T-helper 17 cell (primary cell): ENCODE data around the gene FBXW7. TPM values are rescaled to one million over a fixed set of nuclear protein-coding genes. Genes with fewer than 3 reads are reported as not detected.

ENCODE experiments used
- ATAC-seq: fragments of 150-1000 bp; cut with Tn5 transposase; 2 replicates; pipeline ENCODE4 v1.10.0; 2021; ENCODE audit warnings: mild to moderate bottlenecking, moderate library complexity
- DNase-seq, 3 donors: peaks; one replicate each; pipeline versions ENCODE4 v3.0.0 to v3.0.0-alpha.2; 2020 to 2021
- H3K9me3 ChIP-seq: one replicate; pipeline ENCODE4 v1.7.0; 2013; ENCODE audit warnings: low read length, mild to moderate bottlenecking; ENCODE audit not compliant: control insufficient read depth, poor library complexity, severe bottlenecking
- H3K27ac Mint-ChIP-seq: one replicate; pipeline ENCODE4 v1.8.0; 2022; ENCODE audit warnings: mild to moderate bottlenecking, moderate library complexity, mixed read lengths
- H3K27me3 Mint-ChIP-seq: one replicate; pipeline ENCODE4 v1.8.0; 2022; ENCODE audit warnings: mixed read lengths
- H3K36me3 Mint-ChIP-seq: one replicate; pipeline ENCODE4 v1.8.0; 2022; ENCODE audit warnings: low read depth, mixed read lengths
- H3K4me1 Mint-ChIP-seq: one replicate; pipeline ENCODE4 v1.8.0; 2022; ENCODE audit warnings: mild to moderate bottlenecking, mixed read lengths
- H3K4me3 Mint-ChIP-seq: one replicate; pipeline ENCODE4 v1.8.0; 2022; ENCODE audit warnings: mild to moderate bottlenecking, moderate library complexity, mixed read lengths
- total RNA-seq, 4 donors: library from RNA in 2 of 4; stranded (reverse) in 2 of 4; gene quantifications; one replicate each; pipeline ENCODE4 v1.2.3 and lab custom pipeline; 2022 to 2026

Gene FBXW7
- total RNA-seq, 2 donors from 2014 or later = 102 to 125 TPM

GRCh38 chr4:152278505-152279233 is 257.2 kb downstream of the FBXW7 start:
- DNase-seq (no peak), ATAC-seq (no peak)
- Mint-ChIP-seq H3K27me3 (no peaks in the 10 kb centered on the region), H3K27ac (peak overlapping the region; percentile 51), H3K4me3 (no peak overlapping the region), H3K4me1 (peaks cover 18% of the 10 kb centered on the region), H3K36me3 (peaks cover 2% of the 10 kb centered on the region)
- H3K9me3 ChIP-seq = no peaks in the 10 kb centered on the region

GRCh38 chr4:152278172-152278504 is 257.8 kb downstream of the FBXW7 start:
- Mint-ChIP-seq H3K27me3 (no peaks in the 10 kb centered on the region), H3K27ac (no peak overlapping the region), H3K4me3 (no peak overlapping the region), H3K4me1 (peaks cover 18% of the 10 kb centered on the region), H3K36me3 (no peaks in the 10 kb centered on the region)
- no peaks in the 10 kb centered on the region for H3K9me3 ChIP-seq
- ATAC-seq (no peak), DNase-seq (no peak)

GRCh38 chr4:152277333-152277732 is 258.6 kb downstream of the FBXW7 start:
- no peaks in the 10 kb centered on the region for H3K9me3 ChIP-seq
- no peak overlapping the region for H3K27ac Mint-ChIP-seq
- H3K4me1 Mint-ChIP-seq = peaks cover 17% of the 10 kb centered on the region
- H3K27me3 Mint-ChIP-seq = no peaks in the 10 kb centered on the region
- no peaks in the 10 kb centered on the region for H3K36me3 Mint-ChIP-seq
- H3K4me3 Mint-ChIP-seq = no peak overlapping the region
- ATAC-seq (no peak), DNase-seq (no peak)

DNA sequence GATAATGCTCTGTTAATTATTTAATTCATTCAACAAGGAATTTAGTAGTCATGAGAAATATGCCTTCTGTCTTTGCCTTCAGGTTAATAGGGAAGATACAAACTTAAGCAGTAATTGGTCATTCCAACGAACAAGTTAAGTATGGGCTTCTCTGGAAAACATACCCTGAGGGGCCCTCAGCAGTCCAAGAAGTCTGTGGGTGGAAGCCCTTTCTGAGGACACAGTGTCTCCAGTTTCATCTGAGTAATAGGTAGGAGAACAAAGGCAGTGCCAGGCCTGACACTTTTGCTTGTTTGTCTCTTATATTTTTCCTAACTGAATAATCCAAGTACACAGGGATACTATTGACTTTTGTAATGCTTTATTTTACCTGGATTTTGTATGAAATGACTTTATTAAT is 262.5 kb downstream of the FBXW7 start:
- no peaks in the 10 kb centered on the region for H3K36me3 Mint-ChIP-seq
- no peak overlapping the region for H3K27ac Mint-ChIP-seq
- H3K27me3 Mint-ChIP-seq = no peaks in the 10 kb centered on the region
- H3K9me3 ChIP-seq = no peaks in the 10 kb centered on the region
- ATAC-seq = no peak
- H3K4me1 Mint-ChIP-seq = peaks cover 3% of the 10 kb centered on the region
- no peak for DNase-seq
- H3K4me3 Mint-ChIP-seq = no peak overlapping the region

Other genes with a start within 250 kb of the FBXW7 start
- 10 to 100 TPM; 25.1 to 25.2 TPM for gene TMEM154, start 143.9 kb upstream of the FBXW7 start, total RNA-seq
- gene TIGD4, start 243.6 kb upstream of the FBXW7 start, total RNA-seq = under 1 TPM; 0.13 to 0.40 TPM
- gene ARFIP1, start 243.9 kb upstream of the FBXW7 start, total RNA-seq = 10 to 100 TPM in 1 of 2 donors, 1 to 10 TPM in 1; 6.1 to 14.3 TPM